Mesothelial cell of epicardium (in vitro differentiated cells): ENCODE measurements around the gene GLO1. TPM values are rescaled to one million over a fixed set of nuclear protein-coding genes. Genes with fewer than 3 reads are reported as not detected.

ENCODE experiments used
- DNase-seq, 2 experiments: peaks; one replicate each; pipeline ENCODE4 v3.0.0; 2021; ENCODE audit warnings: low spot score in 2 of 2; ENCODE audit not compliant: unreplicated experiment in 2 of 2
- H3K27ac Mint-ChIP-seq: 2 replicates; pipeline ENCODE4 v1.8.0; 2021; ENCODE audit warnings: mixed read lengths
- H3K27me3 Mint-ChIP-seq: 2 replicates; pipeline ENCODE4 v1.8.0; 2021; ENCODE audit warnings: low read depth, mixed read lengths
- H3K36me3 Mint-ChIP-seq: 2 replicates; pipeline ENCODE4 v1.8.0; 2021; ENCODE audit warnings: mixed read lengths
- H3K4me1 Mint-ChIP-seq: 2 replicates; pipeline ENCODE4 v1.8.0; 2021; ENCODE audit warnings: mixed read lengths
- H3K4me3 Mint-ChIP-seq: 2 replicates; pipeline ENCODE4 v1.8.0; 2021; ENCODE audit warnings: mild to moderate bottlenecking, moderate library complexity, mixed read lengths
- H3K9me3 Mint-ChIP-seq: 2 replicates; pipeline ENCODE4 v1.8.0; 2021; ENCODE audit warnings: mixed read lengths
- CTCF ChIP-seq: fragments of 200-600 bp; sonication (generic); IDR thresholded peaks from one replicate; pipeline ENCODE4 v1.5.0; 2021; ENCODE audit warnings: antibody characterized with exemption; ENCODE audit not compliant: unreplicated experiment
- total RNA-seq: library from RNA; stranded (reverse); gene quantifications from 3 replicates; pipeline ENCODE4 v1.2.1, GENCODE V29; 2021

Gene GLO1
- total RNA-seq, 1 donor from 2014 or later: 86.2 TPM

- H3K27me3 Mint-ChIP-seq: no peaks in the 10 kb centered on the region
- H3K4me1 Mint-ChIP-seq: peaks cover 21% of the 10 kb centered on the region
- no peak for DNase-seq
- peak overlapping the region; percentile 68 for H3K27ac Mint-ChIP-seq
- H3K9me3 Mint-ChIP-seq: no peaks in the 10 kb centered on the region
- no peak for TF ChIP-seq CTCF
- H3K36me3 Mint-ChIP-seq: no peaks in the 10 kb centered on the region
- H3K4me3 Mint-ChIP-seq: peak overlapping the region; percentile 84
Observed at GRCh38 chr6:38638941-38639497, 63.9 kb downstream of the GLO1 start.

DNA sequence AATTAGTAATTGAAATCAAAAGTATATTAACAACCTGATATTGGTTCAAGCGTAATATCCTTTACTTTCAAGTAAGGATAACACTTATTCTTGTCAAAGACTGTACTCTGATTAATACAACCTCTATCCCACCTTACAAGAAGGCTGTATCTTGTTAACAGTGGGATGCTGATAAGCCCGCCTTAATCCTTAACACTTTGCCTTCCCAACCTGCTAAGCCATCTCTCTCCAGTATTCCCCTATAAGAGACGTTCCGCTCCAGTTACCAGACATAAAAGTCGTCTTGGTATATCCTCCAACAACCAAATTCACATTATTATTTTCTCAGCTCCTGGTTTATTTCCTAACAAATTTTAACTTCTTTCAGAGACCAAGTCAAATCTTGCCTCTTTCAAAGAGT lies 65.2 kb downstream of the GLO1 start:
- no peak overlapping the region for H3K4me3 Mint-ChIP-seq
- H3K9me3 Mint-ChIP-seq: no peaks in the 10 kb centered on the region
- H3K27ac Mint-ChIP-seq: no peak overlapping the region
- H3K36me3 Mint-ChIP-seq: no peaks in the 10 kb centered on the region
- H3K4me1 Mint-ChIP-seq: peaks cover 21% of the 10 kb centered on the region
- TF ChIP-seq CTCF: no peak
- H3K27me3 Mint-ChIP-seq: no peaks in the 10 kb centered on the region
- no peak for DNase-seq

DNA sequence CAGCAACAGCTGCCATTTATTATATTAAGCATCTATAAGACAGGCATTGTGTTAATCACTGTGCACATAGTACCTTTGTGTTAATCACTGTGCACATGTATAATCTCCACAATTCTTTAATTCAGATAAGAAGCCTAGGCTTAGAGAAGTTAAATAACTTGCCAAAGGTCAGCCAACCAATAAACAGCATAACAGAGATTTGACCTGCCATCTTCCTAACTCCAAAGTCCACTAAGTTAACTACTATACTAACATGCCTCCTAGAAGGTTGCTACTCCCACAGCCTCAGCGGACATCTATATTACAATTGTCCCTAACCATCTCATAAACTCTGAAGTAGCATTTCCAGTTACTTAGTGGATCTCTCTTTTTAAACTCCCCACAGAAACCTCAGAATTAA lies 66.9 kb downstream of the GLO1 start:
- DNase-seq: no peak
- H3K27ac Mint-ChIP-seq: no peak overlapping the region
- no peak overlapping the region for H3K4me3 Mint-ChIP-seq
- no peak for TF ChIP-seq CTCF
- peaks cover 20% of the 10 kb centered on the region for H3K4me1 Mint-ChIP-seq
- peaks cover 5% of the 10 kb centered on the region for H3K9me3 Mint-ChIP-seq
- no peaks in the 10 kb centered on the region for H3K27me3 Mint-ChIP-seq
- no peaks in the 10 kb centered on the region for H3K36me3 Mint-ChIP-seq

DNA sequence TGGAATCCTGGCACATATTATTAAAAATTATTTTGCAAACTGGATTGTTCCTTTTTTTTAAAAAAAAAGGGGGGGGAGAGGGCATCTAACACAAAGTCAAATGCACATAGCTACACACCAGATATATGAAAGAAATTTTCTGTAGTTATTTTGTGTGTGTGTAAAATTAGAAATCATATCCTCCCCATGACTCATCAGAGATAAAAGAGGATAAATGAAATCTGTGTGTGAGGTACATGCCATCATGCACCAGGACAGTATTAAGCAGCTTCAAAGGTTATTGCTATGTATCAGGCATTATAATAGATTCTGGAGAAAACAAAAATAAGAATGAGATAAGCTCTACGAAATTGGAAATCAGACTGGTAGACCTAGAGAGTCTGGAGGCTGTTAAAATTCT lies 68.4 kb downstream of the GLO1 start:
- Mint-ChIP-seq H3K27ac (no peak overlapping the region), H3K4me1 (peaks cover 14% of the 10 kb centered on the region), H3K27me3 (no peaks in the 10 kb centered on the region), H3K9me3 (peaks cover 5% of the 10 kb centered on the region), H3K36me3 (no peaks in the 10 kb centered on the region), H3K4me3 (no peak overlapping the region)
- no peak for TF ChIP-seq CTCF
- no peak for DNase-seq

DNA sequence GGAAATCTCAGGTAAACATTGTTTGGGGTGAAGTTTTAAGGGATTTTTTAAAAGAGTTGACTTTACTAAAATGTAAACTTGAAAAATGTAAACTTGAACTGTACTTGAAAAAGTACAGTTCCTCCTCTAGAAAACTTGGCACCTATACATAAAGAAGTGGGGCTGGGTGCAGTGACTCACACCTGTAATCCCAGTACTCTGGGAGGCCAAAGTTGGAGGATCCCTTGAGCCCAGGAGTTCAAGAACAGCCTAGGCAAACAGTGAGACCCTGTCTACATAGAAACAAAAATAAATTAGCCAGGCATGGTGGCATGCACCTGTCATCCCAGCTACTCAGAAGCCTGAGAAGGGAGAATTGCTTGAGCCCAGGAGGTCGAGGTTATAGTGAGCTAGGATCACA lies 70.5 kb downstream of the GLO1 start:
- TF ChIP-seq CTCF: no peak
- no peak overlapping the region for H3K4me3 Mint-ChIP-seq
- peaks cover 4% of the 10 kb centered on the region for H3K4me1 Mint-ChIP-seq
- H3K27me3 Mint-ChIP-seq: no peaks in the 10 kb centered on the region
- no peaks in the 10 kb centered on the region for H3K36me3 Mint-ChIP-seq
- no peak overlapping the region for H3K27ac Mint-ChIP-seq
- peaks cover 5% of the 10 kb centered on the region for H3K9me3 Mint-ChIP-seq
- DNase-seq: no peak
